Ovary (tissue), 3 donors: Measurements from ENCODE around the gene RAB23.

Experiments used
- EP300 ChIP-seq: sonication (generic); formaldehyde crosslinking; IDR thresholded peaks from one replicate; pipeline ENCODE4 v1.6.1; 2017; ENCODE audit warnings: antibody characterized with exemption
- TF ChIP-seq, protein P1 (sequence below), 3 donors: fragments of 450-650 bp in 2 of 3; fragments of 200-600 bp in 1 of 3; IDR thresholded peaks; one replicate each; pipeline versions ENCODE4 v1.5.1 to v1.8.0; 2016 to 2022; ENCODE audit warnings: antibody characterized with exemption in 3 of 3, mild to moderate bottlenecking in 1 of 3
- donor health status: DM: no; HTN: no; CAD: no.

- TF ChIP-seq, protein P1, sequence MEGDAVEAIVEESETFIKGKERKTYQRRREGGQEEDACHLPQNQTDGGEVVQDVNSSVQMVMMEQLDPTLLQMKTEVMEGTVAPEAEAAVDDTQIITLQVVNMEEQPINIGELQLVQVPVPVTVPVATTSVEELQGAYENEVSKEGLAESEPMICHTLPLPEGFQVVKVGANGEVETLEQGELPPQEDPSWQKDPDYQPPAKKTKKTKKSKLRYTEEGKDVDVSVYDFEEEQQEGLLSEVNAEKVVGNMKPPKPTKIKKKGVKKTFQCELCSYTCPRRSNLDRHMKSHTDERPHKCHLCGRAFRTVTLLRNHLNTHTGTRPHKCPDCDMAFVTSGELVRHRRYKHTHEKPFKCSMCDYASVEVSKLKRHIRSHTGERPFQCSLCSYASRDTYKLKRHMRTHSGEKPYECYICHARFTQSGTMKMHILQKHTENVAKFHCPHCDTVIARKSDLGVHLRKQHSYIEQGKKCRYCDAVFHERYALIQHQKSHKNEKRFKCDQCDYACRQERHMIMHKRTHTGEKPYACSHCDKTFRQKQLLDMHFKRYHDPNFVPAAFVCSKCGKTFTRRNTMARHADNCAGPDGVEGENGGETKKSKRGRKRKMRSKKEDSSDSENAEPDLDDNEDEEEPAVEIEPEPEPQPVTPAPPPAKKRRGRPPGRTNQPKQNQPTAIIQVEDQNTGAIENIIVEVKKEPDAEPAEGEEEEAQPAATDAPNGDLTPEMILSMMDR (IDR thresholded peaks at IDR 0.05) = no peak
- no peak for TF ChIP-seq EP300
Observed at GRCh38 chr6:57158658-57159057, 63.4 kb downstream of the RAB23 start.
